GM12892 (cell line): ENCODE measurements around the gene B4GALT3.

Source experiments
- DNase-seq: peaks from one replicate; pipeline ENCODE4 v3.0.0; 2011; ENCODE audit not compliant: insufficient read length
- FAIRE-seq: peaks from 2 replicates; lab custom pipeline; 2011; peaks lifted over from hg19 to GRCh38; lab: Jason Lieb, UNC
- POLR2A ChIP-seq: IDR thresholded peaks from 2 replicates; pipeline ENCODE4 v1.6.1; 2011; ENCODE audit warnings: low read depth, low read length, control low read depth
- POLR2AphosphoS5 ChIP-seq: IDR thresholded peaks from 2 replicates; pipeline ENCODE4 v1.6.1; 2011; ENCODE audit warnings: low read depth, low read length, control low read depth
- TAF1 ChIP-seq: IDR thresholded peaks from 2 replicates; pipeline ENCODE4 v1.6.1; 2011; ENCODE audit warnings: low read depth, mild to moderate bottlenecking, control low read depth, low read length, borderline replicate concordance

The B4GALT3 gene

DNA sequence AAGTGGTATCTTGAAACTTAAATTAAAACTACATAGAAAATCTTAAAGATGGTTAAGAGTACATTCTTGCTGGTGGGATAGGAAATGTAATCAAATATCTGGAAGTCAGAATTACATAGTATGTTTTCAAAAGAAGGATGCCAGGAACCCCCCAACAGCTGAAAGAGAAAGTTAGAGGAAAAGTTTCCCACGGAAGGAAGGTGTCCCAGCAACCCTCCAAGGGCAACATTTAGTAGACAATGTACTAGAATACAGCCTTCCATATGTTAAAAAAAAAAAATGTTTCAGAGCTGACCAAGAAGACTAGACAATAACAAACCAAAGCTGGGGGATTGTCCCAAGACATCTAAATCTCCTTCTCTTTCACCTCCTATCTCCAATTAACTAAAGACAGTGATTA lies 47.0 kb downstream of the B4GALT3 start:
- no peak for TF ChIP-seq POLR2A
- TF ChIP-seq POLR2AphosphoS5, result no peak
- TF ChIP-seq TAF1, result no peak
- DNase-seq (no peak), FAIRE-seq (no peak)

- TF ChIP-seq POLR2A (no peak), POLR2AphosphoS5 (no peak), TAF1 (no peak)
- DNase-seq, result no peak
- no peak for FAIRE-seq
Measured at GRCh38 chr1:161128591-161129420, 48.5 kb downstream of the B4GALT3 start.

DNA sequence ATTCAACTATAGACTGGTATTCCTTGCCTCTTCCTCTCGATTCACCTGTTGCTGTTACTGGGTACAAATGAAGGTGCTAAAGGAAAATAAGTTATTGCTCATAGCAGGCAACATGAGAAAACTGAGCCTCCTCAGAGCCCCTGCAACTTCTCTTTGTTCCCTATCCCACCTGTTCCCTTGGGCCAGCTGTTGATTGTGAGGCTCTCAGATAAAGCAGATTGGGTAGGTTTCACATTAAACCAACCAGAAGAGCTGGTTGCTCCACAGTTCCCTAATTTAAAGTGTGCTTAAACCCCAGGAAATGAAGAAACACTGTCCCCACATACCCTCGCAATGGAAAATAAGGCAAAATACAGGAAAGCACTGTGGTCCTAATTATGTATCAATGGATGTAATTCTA lies 49.7 kb downstream of the B4GALT3 start:
- DNase-seq, result no peak
- TF ChIP-seq TAF1, result no peak
- TF ChIP-seq POLR2A, result no peak
- no peak for TF ChIP-seq POLR2AphosphoS5
- FAIRE-seq, result no peak

DNA sequence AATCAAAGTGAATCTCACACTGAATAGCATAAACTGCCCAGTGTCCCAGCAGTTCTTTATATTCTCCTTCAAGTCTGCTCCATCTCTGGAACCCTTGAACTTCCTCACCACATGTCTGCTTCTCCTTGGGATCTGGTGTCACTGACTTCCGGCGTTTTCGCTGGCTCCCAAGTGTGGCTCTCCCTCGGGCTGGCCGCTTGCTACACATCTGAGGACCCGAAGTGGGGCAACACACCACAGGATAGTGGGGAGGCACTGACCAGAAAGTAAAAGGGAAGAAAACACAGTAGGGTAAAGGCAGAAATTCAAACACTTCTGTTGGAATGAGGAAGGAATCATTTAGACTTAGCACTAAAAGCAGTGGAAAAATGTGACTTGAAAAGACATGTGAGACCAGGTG lies 54.3 kb downstream of the B4GALT3 start:
- TF ChIP-seq TAF1, result no peak
- no peak for TF ChIP-seq POLR2A
- no peak for TF ChIP-seq POLR2AphosphoS5
- FAIRE-seq, result no peak
- no peak for DNase-seq

- TF ChIP-seq POLR2AphosphoS5 (no peak), TAF1 (no peak), POLR2A (no peak)
- FAIRE-seq (no peak), DNase-seq (no peak)
Measured at GRCh38 chr1:161121834-161122233, 55.5 kb downstream of the B4GALT3 start.
